Left ventricle myocardium inferior (tissue), 1 donor: Measurements from ENCODE around the gene NR2E1. TPM values are rescaled to one million over a fixed set of nuclear protein-coding genes. Genes with fewer than 3 reads are reported as not detected.

Source experiments
- DNase-seq: peaks from one replicate; pipeline ENCODE4 v3.0.0-alpha.2; 2020
- H3K27ac ChIP-seq: fragments of 200-600 bp; replicated peaks from 2 replicates; pipeline ENCODE4 v1.8.0; 2021
- H3K27me3 ChIP-seq: fragments of 200-600 bp; 2 replicates; pipeline ENCODE4 v1.8.0; 2021; ENCODE audit warnings: low read depth
- H3K36me3 ChIP-seq: fragments of 200-600 bp; 2 replicates; pipeline ENCODE4 v1.8.0; 2021
- H3K4me1 ChIP-seq: fragments of 200-600 bp; 2 replicates; pipeline ENCODE4 v1.8.0; 2021
- H3K4me3 ChIP-seq: fragments of 200-600 bp; 2 replicates; pipeline ENCODE4 v1.8.0; 2021; ENCODE audit warnings: mild to moderate bottlenecking, moderate library complexity
- H3K9me3 ChIP-seq: fragments of 200-600 bp; replicated peaks from 2 replicates; pipeline ENCODE4 v1.8.0; 2021
- intact Hi-C: fragments of 100-400 bp; cut with micrococcal nuclease; formaldehyde crosslinking; loops from one replicate; pipeline ENCODE4 v1.11.0; 2022
- total RNA-seq: library from RNA; stranded (reverse); fragmentation: NEBNext Ultra II Directional; extraction: Animal tissue kit (Norgen Biotek cat#: 25700); gene quantifications from one replicate; pipeline ENCODE4 v1.2.1, GENCODE V29; 2021
- TF ChIP-seq, protein P1 (sequence below): fragments of 200-600 bp; IDR thresholded peaks from 2 replicates; pipeline ENCODE4 v1.8.0; 2021; ENCODE audit warnings: antibody characterized with exemption, mild to moderate bottlenecking, borderline replicate concordance
- donor health status: DM: no; HTN: yes; CAD: no; lungs with severe emphysema.

NR2E1 gene
- total RNA-seq, 1 donor from 2014 or later = not detected

DNA sequence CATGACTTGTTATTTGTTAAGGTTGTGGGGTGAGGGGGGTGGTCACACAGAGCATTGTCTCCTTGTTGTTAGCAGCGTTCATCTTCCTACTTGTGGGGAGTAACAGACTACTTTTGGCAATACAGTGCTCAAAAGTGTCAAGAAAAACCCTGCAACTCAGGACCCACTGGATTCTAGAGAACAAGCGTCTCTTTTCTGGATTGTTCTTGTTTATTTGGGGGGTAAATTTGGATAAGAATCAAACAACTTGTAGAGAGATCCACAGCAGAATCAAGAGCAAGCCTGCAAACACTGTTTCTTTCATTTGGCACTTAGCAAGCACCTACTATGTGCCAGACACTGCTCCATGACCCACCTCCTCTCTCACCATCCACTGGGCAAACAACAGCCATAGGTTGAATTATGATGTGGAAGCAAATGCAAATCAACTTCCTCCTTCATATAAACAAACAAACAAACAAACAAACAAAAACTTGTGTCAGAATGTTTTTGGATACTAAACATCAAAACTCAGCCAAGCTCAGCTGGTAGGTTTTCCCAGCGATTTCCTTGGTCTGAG is 4.0 kb upstream of the NR2E1 start:
- Histone ChIP-seq H3K4me1 (peaks cover 50% of the 10 kb centered on the region), H3K36me3 (no peaks in the 10 kb centered on the region), H3K4me3 (no peak overlapping the region), H3K27me3 (peaks cover 100% of the 10 kb centered on the region), H3K27ac (no peak overlapping the region), H3K9me3 (no peaks in the 10 kb centered on the region)
- DNase-seq = no peak
- TF ChIP-seq, protein P1, sequence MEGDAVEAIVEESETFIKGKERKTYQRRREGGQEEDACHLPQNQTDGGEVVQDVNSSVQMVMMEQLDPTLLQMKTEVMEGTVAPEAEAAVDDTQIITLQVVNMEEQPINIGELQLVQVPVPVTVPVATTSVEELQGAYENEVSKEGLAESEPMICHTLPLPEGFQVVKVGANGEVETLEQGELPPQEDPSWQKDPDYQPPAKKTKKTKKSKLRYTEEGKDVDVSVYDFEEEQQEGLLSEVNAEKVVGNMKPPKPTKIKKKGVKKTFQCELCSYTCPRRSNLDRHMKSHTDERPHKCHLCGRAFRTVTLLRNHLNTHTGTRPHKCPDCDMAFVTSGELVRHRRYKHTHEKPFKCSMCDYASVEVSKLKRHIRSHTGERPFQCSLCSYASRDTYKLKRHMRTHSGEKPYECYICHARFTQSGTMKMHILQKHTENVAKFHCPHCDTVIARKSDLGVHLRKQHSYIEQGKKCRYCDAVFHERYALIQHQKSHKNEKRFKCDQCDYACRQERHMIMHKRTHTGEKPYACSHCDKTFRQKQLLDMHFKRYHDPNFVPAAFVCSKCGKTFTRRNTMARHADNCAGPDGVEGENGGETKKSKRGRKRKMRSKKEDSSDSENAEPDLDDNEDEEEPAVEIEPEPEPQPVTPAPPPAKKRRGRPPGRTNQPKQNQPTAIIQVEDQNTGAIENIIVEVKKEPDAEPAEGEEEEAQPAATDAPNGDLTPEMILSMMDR = no peak
- intact Hi-C loops = no loop called here

DNA sequence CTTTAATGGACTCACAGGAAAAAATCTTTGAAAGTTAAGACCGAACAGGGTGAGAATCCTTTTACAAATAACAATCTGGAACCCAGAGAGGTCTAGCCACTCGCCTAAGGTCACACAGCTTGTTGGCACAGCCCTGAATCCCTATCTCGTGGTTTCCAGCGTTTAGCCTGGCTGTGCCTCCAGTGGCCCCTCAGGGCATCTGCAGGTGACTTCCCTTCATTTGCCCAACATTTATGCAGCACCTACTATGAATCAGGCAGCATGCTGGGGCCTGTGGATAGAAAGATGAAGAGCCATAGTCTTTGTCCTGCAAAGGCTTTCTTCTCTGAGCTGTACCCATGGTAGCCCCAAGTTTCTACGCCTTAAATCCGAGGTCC is 2.6 kb upstream of the NR2E1 start:
- Histone ChIP-seq H3K4me3 (no peak overlapping the region), H3K36me3 (no peaks in the 10 kb centered on the region), H3K27me3 (peaks cover 100% of the 10 kb centered on the region), H3K4me1 (peaks cover 50% of the 10 kb centered on the region), H3K27ac (no peak overlapping the region), H3K9me3 (no peaks in the 10 kb centered on the region)
- TF ChIP-seq, protein P1 = no peak
- DNase-seq = no peak
- intact Hi-C loops = no loop called here

DNA sequence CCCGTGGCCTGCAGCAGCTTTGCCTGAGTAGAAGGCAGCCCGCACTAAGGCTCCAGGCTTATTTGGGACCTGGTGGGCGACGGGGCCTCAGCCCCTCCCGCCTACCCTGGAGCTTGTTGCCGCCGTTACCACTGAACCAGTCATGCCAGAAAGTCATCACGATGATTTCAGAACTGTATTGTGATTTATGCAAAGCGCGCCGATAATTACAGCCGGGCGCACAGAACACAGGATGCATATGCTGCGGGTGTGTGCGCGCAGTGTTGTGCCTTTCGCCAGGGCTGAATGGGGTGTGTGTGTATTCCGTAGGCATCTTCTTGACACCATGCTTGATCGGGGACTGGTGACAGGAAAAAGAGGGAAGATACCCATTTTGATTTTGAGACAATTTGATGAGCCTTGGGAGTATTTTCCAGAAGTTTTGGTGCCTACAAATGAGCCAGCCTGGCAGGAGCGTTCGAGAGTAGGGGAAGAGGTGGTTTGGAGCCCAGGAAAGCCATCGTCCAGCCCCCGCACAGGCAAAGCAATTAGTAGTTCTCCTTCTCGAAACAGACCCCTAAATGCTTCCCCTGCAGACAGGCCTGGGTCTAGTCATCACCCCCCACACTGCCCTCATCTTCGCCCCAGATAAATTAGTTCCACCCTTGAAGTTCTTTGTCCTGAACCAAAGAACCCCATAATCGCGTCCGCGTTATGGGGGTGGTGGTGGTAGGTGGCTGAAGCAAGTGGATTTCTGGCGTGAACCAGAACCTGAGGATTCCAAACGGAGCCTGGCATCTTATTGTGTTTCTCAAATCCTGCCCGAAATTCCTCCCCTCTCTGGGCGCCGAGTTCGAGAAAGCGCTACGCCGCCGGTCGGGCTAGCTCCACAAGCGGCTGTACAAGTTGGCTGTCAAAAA is 1.9 kb upstream of the NR2E1 start:
- Histone ChIP-seq H3K27ac (no peak overlapping the region), H3K27me3 (peaks cover 100% of the 10 kb centered on the region), H3K4me3 (peak overlapping the region; percentile 52), H3K9me3 (no peaks in the 10 kb centered on the region), H3K4me1 (peaks cover 56% of the 10 kb centered on the region), H3K36me3 (no peaks in the 10 kb centered on the region)
- intact Hi-C loops = no loop called here
- no peak for DNase-seq
- TF ChIP-seq, protein P1 = no peak

DNA sequence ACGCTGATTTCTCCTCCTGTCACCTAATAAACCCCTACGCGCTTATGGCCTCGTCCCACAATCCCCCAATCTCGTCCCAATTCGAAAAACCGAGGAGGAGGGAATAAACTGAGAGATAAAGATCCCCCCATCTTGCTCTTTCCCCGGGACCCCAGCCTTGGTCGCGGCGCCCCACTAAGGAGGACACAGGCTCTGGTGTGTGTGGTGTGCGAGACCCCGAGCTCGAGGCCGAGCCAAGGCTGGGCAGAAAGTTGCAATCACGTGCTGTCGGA is 1.3 kb upstream of the NR2E1 start:
- DNase-seq = no peak
- intact Hi-C loops = no loop called here
- Histone ChIP-seq H3K36me3 (no peaks in the 10 kb centered on the region), H3K27me3 (peaks cover 100% of the 10 kb centered on the region), H3K4me1 (peaks cover 62% of the 10 kb centered on the region), H3K4me3 (peak overlapping the region; percentile 52), H3K9me3 (no peaks in the 10 kb centered on the region), H3K27ac (no peak overlapping the region)
- TF ChIP-seq, protein P1 = no peak

DNA sequence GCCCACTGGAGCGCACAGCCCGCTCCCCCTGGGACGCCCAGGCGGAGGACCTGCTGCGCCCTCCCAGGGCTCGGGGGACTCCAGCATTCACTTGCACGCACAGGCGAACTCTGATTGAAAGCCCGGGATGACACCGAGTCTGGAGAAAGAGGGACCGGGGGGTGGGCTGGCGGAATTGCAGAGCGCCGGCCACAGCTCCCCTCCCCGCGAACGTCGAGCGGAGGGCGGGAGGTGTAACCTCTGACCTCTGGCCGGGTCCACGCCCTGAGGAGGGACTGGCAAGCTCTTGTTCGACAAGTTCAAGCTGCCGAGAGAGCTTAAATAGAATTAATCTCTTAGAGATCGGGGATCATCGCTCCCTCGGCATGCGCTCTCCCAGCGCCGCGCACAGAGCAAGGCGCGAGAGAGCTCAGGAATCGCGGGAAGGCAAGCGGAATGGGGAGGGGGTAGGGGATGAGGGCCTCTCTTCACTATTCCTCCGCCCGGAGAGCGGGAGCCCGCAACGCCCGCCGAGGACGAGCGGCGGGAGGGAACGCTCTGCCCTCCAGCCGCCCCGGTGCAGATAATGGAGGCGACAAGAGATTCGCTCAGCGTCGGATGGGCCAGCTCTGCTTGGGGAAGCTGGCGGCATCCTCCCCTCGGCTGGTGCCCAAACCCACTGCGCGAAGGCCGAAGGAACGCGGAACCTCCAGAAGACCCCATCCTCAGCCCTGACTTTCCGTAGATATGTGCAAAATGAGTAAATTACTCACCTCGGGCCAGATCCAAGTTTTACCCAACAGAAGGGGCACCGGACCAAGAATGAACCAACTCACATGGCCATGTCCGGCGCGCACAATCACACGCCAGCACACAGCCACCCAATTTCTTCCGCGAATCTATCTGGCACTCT is 761 bp upstream of the NR2E1 start:
- intact Hi-C loops = no loop called here
- H3K27me3 ChIP-seq = peaks cover 100% of the 10 kb centered on the region
- no peaks in the 10 kb centered on the region for H3K36me3 ChIP-seq
- no peak for DNase-seq
- peaks cover 68% of the 10 kb centered on the region for H3K4me1 ChIP-seq
- H3K27ac ChIP-seq = no peak overlapping the region
- H3K9me3 ChIP-seq = no peaks in the 10 kb centered on the region
- H3K4me3 ChIP-seq = peak overlapping the region; percentile 52
- TF ChIP-seq, protein P1 = no peak
